NCI-H2227 (cell line): ENCODE measurements around the gene TMEM198.

Experiments
- DNase-seq: peaks from one replicate; lab custom pipeline; 2025; ENCODE audit not compliant: unreplicated experiment; lab: John Stamatoyannopoulos, UW

Gene TMEM198, protein sequence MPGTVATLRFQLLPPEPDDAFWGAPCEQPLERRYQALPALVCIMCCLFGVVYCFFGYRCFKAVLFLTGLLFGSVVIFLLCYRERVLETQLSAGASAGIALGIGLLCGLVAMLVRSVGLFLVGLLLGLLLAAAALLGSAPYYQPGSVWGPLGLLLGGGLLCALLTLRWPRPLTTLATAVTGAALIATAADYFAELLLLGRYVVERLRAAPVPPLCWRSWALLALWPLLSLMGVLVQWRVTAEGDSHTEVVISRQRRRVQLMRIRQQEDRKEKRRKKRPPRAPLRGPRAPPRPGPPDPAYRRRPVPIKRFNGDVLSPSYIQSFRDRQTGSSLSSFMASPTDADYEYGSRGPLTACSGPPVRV

GRCh38 chr2:219543596-219544358 lies at the start of gene TMEM198, which contains the start of gene CHPF:
Gene TMEM198 (plus strand): TSS chr2:219544028. CDS start chr2:219544728, 700 bp downstream.
Gene CHPF (minus strand): TSS chr2:219543809. CDS start chr2:219543538, 271 bp downstream.
- peak; percentile 99 for DNase-seq

DNA sequence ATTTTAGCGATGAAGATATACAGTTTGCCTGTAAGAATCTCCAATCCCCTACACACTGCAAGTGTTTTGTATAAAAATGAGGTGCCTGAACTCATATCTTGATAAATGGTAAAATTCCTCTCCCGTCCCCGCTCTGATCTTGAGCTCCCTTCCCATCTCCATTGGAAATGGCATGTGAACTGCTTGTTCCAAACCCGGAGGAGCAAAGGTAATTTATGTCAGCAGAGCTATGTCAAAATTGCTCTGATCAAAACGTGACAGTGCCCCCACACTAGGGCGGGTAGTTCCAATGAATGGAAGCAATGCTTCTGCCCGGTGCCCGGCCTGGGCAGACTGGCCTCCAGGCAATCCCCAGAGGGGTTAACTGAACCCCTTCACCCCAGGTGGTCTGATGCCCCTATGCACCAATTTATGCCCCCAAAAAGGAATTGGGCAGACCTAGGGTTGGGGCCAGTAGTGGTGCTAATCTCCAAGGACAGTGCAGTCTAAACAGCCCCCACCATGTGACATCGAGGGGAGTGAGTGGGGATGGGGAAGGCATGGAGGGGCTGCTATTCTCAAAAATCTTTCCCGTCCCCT lies 48.8 kb upstream of the TMEM198 start:
- DNase-seq = no peak

GRCh38 chr2:219495531-219496122 lies 48.2 kb upstream of the TMEM198 start:
- DNase-seq = peak; percentile 62

DNA sequence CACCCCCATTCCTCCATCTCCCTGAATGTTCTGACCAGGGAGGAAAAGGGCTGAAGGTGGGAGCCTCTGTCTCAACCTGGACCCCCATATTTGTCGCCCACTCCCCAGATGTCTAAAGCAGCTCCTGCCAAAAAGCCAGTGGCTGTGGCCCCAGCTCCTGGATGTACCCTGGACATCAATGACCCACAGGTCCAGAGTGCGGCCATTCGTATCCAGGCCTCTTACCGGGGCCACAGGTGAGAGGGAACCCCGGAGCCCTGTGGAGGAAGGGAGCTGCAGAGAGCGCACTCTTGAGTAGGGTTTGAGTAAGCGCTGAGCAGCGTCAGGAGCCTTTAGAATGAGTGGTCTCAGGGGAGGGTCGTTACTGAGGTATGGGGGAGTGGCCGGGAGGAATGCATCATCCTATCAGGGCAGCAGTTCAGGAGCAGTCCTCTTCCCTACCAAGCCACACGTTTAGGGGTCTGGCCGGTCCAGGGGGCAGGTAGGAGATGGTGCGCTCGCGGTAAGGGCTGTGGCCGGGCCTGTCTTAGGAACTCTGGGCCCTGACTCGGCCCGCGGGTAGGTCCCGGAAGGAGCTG lies 47.5 kb upstream of the TMEM198 start:
- DNase-seq = no peak

DNA sequence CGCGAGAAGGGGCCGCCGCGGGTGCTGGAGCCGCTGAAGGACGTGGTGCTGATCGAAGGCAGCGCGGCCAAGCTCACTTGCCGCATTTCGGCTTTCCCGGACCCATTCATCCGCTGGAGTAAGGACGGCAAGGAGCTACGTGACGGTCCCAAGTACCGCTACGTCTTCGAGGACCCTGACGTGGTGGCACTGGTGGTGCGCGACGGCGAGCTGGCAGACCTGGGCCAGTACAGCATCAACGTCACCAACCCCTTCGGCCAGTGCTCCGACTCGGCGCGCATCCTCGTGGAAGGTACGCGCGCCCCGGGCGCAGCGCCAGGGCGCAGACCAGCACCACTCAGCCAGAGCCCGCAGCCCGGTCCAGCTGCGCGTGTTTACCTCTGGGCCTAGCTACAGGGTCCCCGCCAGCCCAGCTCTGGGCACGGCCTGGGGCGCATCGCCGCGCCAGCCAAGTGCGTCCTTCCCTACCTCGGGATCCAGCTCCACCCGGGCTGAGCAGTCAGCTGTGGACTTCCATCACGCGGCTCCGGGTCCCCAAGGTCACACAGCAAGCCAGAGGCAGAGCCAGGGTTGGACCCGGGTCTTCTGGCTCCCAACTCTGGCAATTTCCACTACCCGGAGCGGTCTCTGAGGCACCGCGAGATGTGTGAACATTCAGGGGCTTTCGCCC lies 46.9 kb upstream of the TMEM198 start:
- no peak for DNase-seq

- peak; percentile 84 for DNase-seq
Measured at GRCh38 chr2:219497495-219498279, 46.1 kb upstream of the TMEM198 start.

GRCh38 chr2:219498280-219499057 lies 45.4 kb upstream of the TMEM198 start, which contains the start of gene GMPPA:
Gene GMPPA (plus strand): TSS chr2:219498891. CDS start chr2:219499976, 1,085 bp downstream.
- DNase-seq = peak; percentile 98

DNA sequence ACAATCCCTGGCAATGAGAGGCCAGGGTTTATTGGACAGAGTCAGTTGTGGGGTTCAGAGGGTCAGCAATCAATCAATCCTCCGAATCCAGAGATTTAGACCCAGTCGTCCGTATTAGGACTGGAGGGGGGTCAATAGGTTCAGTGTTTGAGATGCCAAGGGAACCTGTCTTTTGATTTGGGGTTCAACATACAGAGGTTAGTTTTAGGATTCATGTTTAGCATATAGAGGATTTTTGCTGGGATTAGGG lies 44.8 kb upstream of the TMEM198 start:
- DNase-seq = no peak

DNA sequence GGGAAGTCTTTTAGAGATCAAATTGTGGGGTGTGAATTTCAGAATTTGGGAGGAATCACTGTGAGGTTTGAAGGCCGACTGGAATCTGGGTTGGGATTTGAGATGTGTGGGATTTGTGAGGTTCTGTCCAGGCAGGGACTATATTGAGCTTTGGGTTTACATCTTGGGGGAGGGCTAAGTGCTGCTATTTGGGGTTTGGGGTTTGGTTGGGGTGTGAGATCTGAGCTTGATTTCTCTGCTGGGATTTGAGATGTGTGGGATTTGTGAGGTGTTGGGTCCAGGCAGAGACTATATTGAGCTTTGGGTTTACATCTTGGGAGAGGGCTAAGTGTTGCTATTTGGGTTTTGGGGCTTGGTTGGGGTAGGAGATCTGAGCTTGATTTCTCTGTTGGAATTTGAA lies 44.3 kb upstream of the TMEM198 start:
- no peak for DNase-seq

DNA sequence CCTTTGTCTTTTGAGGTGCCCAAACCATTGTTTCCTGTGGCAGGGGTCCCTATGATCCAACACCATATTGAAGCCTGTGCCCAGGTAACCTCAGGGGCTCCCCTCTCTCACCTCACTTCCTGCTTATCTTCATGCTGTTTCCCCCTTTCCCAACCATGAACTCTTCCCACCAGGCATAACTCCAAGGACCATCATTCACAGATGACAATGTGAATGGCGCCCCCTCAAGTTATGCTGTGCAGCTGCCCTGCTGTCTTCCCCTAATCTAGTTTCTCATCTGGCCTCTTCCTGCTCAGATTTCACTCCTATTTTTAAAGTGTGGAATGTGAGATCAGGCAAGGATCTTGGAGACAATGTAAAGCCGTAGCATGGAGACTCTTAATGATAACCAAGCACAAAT lies 43.7 kb upstream of the TMEM198 start:
- DNase-seq = no peak

- DNase-seq = no peak
Measured at GRCh38 chr2:219501849-219502248, 42.0 kb upstream of the TMEM198 start.

DNA sequence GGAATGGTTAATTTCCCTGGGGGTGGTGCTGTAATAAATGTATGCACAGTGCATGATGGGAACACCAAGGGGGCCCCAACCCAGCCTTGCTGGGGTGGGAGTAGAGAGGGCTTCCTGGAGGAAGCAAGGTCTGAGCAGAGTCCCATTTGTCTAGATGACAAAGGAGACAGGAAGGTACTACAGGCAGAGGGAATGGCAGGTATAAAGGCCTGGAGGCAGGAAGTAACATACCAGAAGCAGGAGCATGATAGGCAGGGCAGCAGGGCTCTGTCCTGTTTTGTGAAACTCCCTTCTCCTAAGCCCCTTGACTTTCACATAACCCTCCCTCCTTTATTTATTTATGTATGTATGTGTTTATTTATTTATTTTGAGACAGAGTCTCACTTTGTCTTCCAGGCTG lies 41.2 kb upstream of the TMEM198 start:
- no peak for DNase-seq

DNA sequence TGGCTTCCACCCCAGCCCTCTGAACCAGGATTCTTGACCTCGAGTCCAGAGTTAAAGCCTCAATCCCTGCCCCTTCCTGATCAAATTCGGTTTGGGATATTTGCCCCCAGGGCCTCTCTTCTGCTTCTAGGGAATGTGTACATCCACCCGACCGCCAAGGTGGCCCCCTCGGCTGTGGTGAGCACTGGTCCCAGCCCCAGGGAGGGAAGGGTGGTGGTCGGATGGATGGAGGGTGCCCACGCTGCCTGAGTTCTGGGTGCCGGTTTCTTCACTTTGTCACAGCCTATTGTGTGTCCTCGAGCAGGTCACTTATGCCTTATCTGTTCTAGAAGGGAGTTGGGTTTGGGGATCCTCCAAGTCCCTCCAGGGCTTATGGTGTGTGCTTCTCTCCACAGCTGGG lies 38.2 kb upstream of the TMEM198 start:
- DNase-seq = no peak

DNA sequence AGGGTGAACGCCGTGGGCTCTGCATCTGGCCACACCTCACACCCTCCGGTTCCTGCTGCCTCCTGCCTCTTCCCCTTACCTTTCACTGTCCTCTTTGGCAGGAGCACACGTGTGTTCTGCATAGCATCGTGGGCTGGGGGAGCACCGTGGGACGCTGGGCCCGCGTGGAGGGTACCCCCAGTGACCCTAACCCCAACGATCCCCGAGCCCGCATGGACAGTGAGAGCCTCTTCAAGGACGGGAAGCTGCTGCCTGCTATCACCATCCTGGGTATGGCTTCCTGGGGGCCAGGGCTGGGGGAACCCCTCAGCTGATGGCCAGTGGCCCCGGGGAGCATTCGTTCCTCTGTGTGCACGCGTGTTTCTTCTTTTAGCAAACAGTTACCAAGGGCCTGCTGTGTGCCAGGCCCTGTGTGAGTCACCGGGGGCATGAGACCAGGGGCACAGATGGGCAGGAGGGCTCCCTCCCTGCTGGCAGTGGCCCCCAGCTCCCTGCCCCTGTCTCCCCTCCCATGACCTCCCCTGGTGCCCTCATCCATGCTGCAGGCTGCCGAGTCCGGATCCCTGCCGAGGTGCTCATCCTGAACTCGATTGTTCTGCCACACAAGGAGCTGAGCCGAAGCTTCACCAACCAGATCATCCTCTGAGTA lies 37.6 kb upstream of the TMEM198 start:
- DNase-seq = no peak

GRCh38 chr2:219506802-219507526 lies 36.9 kb upstream of the TMEM198 start:
- no peak for DNase-seq

DNA sequence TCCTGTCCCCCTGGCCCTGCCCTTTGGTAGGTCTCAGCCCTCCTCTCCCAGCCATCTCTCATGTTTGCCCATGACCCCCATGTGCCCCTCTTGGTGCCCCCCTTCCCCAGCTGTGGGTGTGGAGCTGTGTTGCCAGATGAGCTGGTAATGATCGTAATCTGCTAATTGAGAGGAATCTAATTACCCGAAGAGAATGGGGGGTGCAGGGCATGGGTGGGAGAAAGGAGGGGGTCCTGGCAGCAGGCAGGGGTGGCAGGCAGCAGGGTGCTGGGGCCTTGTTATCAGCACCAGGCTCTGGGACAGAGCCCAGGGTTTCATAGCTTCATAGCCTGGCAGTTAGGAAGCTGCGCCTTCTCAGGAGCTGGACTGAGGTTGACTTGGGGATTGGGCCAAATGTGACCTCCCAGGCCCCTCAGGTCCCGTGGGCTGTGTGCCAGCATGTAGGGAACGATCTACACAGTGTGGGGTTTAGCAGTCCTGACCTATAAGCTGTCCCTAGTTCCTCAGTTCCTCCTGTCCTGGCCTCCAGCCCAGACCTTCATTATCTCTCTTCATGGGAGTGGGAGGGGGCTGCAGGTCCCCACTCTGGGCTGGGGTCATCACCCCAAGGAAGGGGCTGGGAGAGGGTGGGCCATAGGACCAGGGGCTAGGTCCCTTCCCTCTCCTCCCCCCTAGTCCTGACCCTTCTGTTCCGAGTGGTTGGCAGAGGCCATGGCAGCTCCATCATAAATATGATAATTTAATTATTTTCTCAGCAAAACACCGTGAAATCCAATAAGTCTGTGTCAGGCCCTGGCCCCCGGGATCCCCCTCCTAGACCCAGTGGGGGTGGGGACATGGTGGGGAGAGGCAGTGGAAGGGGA lies 36.0 kb upstream of the TMEM198 start:
- DNase-seq = no peak

- DNase-seq = no peak
Measured at GRCh38 chr2:219508444-219508734, 35.4 kb upstream of the TMEM198 start.
